ENCODE data around the gene DDX20. TPM values are rescaled to one million over a fixed set of nuclear protein-coding genes. Genes with fewer than 3 reads are reported as not detected.
A peak's percentile ranks its signal among the peaks of the same experiment; 100 is the strongest.
"Not testable (repeated sequence)": the region's sequence is repeated elsewhere in the genome, so short reads cannot be mapped to it uniquely, and the experiment has no call there.

DDX20 gene
- total RNA-seq, 1 donor from 2014 or later, result 26.1 TPM

DNA sequence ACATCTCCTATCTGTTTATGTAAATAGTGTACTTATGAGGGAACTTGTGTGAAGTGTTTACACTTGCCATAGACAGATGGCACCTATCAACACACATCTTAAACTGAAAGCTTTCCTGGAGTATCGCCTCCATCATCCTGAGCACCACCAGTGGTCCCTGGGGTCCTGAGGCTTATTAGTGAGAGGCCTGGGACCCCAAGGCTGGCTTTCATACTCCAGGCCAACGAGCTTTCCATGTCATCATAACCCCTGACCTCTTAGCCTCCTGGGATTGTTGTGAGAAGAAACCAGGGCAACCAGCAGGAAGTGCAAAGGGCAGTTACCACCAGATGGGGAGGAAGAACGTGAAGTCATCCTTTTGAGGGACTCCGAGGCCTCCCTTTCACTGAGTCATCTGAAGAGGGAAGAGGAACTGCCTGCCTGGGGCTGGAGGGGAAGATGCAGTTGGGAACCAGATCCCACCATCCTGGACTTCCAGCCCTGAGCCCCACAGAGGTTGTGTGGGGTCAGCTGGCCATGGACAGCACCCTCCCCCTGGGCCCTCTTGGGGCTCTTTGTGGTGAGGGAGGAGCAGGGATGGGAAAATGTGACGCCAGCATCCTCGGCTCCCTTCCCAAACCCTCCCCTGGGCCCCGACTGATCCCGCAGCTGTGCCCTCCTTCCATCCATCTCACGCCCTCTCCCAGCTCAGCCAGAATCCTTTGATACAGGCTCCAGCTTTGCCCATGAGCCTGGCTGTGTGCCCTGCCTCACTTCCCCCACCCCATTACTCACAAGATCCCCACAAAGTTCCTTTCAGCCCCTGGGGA lies 22.3 kb upstream of the DDX20 start:
- DNase-seq (ENCODE audit: low spot score in 2 of 2) (peak in 1 of 2 donors; percentile 46), FAIRE-seq (no peak)

DNA sequence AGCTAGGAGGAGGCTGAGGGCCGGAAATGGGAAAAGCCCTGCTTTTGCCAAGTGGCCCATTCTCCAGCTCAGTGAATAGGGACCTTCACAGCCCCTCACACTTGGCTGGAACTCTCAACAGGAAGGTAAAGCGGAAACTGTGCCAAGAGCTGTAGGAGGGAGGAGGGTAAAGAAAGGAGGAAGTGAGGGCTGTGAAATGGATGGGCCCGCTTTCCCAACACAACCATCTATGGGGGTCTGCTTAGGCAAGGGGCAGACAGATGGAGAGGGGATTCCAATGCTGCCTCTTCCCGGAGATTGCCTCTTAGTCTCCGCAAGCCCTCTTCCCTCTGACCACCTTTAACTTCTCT lies 21.7 kb upstream of the DDX20 start:
- FAIRE-seq, result no peak

DNA sequence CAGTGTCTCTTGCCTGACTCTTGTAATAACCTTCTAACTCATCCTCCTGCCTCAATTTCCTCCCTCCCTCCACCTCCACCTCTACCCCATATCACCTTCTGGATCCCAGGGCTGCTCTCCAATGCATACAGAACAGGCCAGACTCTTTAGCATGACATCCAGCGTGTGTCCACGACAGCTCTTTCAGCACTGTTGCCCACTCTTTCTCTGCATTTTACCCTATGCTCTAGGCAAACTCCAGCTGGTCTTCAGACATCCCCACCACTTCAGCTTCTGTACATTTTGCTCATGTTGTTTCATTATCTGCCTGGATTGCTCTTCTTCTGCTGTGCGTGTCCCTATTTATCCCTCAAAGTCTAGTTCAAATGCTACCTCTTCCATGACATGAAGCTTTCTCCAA lies 21.3 kb upstream of the DDX20 start:
- DNase-seq (ENCODE audit: low spot score in 2 of 2), result no peak
- no peak for FAIRE-seq

More for the DNA sequence above, 21.7 kb upstream of the DDX20 start:
- no peak for DNase-seq (ENCODE audit: low spot score in 2 of 2)

DNA sequence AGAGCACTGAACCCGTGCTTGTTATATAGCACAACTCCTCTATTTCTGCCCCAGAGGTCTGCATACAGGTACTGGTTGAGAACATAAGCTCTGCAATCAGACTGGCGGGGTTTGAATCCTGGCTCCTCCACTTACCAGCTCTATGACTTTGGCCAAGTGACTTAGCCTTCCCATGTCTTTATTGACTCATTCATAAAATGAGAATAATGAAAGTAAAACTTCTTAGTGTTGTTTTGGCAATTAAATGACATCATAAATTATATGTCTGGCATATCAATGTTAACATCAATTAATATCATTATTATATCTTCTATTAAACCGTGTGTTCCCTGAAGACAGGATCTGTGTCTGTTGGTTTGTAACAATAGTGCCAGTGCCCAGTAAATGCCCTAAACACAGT lies 20.8 kb upstream of the DDX20 start:
- DNase-seq (ENCODE audit: low spot score in 2 of 2), result no peak
- FAIRE-seq, result no peak

DNA sequence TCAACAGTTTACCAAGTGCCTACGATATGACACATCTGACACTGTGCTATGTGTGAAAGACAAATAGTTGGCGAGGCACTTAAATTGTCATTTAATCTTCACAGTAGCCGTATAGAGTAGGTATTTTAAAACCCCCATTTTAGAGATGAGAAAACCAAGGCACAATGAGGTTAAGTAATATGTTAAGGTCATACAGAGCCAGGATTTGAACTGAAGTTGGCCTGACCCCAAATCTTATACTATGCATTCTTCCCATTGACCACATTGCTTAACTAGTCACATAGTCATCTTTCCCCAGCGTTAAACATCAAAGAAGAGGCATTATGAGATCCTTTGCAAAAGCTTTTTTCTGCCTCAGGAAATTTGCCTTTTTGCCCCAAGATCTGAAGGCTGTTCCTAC lies 20.4 kb upstream of the DDX20 start:
- no peak for DNase-seq (ENCODE audit: low spot score in 2 of 2)
- no peak for FAIRE-seq

DNA sequence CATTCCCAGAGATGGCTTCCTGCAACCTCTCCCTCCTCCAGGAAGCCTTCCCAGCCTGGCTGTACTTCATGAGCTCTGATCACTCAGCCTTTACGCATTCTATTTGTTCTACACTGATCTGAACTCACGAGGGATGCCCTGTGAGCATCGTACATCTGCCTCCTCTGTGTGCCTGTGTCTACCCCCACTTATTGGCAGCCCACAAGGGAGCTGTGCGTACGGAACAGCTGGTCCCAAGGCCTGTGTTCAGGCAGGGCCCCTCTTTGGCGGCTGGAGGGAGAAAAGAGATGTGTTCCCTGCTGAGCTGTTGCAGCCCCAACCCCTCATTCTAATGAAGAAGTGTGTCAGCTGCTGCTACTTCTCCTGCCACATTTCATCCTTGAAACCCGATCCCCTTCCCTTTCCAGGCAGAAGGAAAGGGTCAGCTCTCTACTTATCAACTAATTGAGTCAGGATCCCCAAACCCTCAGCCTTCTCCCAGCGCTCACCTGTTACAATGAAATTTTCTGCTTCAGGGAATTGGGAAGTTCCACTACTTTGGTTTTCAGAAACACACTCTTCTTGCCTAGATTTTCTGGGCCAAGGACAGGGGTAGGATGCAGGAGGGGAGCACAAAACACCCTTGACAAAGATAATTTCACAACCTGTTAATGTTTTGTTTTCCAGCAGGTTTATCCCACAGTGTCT lies 19.7 kb upstream of the DDX20 start:
- FAIRE-seq (no peak), DNase-seq (ENCODE audit: low spot score in 2 of 2) (no peak)

DNA sequence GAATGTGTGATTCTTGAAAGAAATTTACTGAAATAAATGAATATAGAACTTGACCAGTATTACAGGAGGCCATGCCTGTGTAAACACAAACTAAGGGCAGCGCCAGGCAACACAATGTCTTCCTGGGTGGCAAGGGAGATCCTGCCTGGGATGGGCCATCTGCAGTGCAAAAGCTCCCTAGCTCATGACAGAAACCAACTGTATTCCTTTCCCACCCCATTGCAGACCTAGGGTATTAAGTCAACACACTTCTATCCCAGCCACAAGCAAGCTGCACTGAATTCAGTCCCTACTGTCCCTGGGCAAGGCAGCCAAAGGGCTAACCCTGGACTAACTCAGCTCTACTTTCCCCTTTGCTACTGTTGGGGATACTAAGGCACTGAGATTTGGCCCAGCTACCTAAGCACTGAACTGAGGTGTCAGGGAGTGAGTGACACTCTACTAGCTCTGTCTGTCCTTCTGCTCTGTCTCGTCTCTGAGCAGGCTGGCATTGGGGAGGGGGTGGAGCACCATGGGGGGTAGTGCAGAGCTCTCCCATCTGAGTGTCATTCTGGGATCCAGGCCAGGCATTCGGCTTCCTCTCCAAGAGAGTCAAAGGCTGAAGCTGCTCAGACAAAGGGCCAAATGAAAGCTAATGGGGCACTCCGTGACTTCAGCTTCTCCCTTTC lies 19.0 kb upstream of the DDX20 start:
- FAIRE-seq, result no peak
- peak in 1 of 2 donors; percentile 42 for DNase-seq (ENCODE audit: low spot score in 2 of 2)

DNA sequence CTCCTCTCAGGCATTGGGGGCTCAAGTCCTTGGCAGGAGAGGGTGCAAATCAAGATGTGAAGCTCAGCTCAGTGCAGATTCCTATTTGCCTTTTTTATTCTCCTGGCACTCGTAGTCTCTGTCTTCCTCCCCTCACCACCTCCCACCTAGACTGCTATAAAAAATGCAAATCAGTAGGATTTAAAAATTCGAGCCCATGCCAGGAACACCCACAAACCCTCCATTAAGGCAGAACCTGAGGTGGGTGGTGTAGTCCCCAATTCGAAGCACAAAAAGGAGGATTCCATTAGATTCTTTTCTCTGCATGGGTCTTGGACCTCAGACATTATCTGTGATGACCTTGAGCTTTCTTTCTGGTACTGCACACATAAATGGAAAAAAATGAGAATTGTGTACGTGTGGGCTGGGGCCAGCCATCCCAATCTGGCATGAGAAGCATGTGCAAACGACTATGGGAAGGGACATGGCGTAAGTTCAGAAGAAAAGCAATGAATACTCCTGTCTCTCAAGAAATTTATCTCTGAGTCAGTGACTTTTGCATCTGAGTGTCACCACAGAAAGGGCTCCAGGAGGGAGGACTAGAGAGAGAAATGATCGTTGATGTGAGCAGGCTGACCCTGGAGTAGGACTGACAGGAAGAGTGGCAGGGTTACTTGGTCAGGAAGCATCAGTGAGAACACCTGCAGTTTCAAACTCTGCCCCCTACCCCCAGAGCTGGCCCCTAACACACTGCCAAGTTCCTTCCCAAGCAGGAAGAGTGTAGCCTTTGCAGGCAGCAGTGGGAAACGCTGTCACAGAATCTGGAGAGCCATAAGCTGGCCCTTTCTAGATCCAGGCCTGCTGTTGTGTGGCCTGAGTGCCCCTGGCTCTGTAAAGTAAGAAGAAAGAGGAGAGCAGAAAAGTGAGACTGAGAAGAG lies 18.2 kb upstream of the DDX20 start:
- FAIRE-seq (no peak), DNase-seq (ENCODE audit: low spot score in 2 of 2) (no peak)

DNA sequence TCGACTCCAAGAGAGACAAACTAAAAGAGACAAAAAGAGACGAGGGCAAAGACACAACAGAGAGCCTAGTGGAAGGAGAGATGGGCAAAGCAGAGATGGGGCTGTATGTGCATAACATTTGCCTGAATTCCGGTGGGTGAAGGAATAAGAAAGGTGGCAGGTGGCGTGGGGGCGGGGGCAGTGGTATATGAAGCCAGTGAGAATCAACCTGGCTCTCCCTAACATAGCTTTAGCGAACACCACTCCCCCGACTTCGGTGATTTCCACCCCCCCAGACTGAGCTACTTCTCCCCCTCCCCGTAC lies 17.6 kb upstream of the DDX20 start:
- FAIRE-seq (no peak), DNase-seq (ENCODE audit: low spot score in 2 of 2) (no peak)

DNA sequence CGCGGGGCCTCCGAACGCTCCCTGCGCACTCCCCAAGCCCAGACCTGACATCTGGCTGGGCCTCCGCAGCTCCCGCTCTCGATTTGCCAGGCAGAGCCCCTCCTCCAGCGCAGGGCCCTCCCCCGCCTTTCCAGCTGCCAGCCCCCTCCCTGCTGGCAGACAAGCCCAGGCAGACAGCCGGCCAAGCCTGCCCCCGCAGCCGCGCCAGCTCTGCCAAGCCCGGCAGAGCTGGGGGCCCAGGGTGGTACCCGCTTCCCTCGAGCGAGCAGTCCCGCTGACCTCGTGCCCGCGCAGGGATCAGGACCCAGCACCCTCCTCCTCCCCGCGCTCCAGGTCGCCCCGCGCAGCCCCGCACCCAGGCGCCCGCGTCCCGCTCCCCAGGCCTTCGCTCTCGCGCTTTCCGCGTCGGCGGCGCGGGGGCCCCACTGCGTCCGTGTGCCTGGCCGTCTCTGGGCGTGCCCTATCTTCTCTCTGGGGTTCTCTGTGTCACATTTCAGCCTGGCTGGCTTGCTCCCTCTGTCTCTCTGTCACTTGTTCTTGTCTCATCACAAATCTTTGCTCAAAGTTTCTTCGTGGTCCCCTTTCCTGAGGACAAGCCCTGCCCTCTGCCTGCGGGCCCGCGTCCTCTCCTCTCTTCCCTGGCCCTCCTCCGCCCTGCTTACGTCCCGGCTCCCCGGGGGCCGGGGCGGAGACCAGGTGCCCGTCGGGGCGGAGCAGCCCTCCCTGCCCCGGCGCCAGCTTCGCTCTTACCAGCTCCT lies 17.1 kb upstream of the DDX20 start:
- FAIRE-seq, result no peak

DNA sequence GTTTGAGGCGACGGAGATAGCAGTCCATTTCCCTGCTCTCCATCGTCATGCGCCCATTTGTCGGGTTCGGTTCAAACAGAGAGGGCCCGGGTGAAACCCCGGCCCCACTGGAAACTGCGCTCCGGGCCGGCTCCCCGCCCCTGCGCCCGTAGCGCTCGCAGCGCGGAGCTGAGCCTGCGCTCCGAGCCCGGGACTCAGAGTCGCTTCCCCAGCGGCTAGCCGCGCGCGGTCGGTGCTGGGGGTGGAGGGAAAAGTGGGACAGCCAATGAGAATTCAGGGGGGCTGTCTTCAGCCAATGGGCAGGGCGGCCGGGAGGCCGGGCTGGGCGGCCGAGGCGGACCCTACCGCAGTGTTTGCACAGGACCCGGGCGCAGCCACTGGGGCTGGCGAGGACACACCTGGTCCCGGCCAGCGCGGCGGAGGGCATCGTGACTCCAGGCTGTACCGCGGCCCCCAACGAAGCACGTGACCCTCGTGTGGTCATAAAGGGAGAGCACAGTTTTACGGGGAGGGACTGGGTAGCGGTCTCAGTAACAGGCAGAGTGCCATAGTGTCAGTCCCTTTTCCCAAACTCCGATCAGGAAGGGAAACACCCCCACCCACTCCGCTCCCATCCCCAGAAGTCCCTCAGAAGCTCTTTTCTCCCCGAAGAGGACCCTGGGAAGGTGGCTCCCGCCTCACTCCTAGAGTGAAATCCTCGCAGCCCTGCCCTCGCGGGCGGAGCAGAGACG lies 16.3 kb upstream of the DDX20 start, which contains the start of gene INKA2:
INKA2 (minus strand) TSS at position 202 of the 731 bp plus-strand sequence; CDS start at position 49, 153 bp downstream.
- FAIRE-seq (no peak), DNase-seq (ENCODE audit: low spot score in 2 of 2) (peak; percentile 80 to 84)

More for the DNA sequence above, 17.1 kb upstream of the DDX20 start:
- DNase-seq (ENCODE audit: low spot score in 2 of 2), result peak; percentile 54 to 63

DNA sequence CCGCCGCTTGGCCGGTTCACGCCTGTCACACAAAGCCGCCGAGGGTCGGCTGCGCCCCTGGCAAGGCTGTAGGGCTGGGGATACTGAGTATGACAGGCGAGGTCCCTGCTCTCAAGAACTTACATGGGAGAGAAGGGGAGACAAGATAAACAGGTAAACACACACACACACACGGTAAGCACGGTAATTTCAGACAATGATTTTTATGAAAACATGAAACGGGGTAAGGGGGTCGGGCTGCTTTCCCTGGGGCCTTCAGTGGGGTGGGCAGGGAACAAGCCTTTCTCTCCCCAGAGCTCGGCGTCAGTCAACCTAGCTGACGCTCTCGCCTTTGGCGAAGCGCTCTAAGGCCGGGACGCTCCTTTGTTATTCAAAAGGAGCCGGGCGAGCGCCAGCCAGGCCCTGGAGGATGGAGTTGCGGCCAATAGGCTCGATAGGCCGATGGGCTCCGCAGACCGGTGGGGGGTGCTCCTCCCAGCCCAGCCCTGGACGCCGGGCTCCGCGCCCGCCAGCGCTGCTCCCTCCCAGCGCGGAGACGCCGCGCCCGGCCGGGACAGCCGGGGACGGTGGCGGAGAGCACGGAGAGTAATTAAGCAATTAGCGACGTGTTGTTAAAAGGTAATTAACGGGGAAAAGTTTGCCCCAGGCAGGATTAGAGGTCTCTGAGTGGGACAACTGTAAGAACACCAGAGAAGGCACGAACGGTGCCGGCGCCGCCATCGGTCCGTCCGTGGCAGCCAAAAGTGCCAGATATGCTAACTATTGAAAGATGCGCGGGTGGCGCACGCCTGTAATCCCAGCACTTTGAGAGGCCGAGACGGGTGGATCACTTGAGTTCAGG lies 15.6 kb upstream of the DDX20 start:
- FAIRE-seq (no peak), DNase-seq (ENCODE audit: low spot score in 2 of 2) (peak; percentile 61 to 62)

DNA sequence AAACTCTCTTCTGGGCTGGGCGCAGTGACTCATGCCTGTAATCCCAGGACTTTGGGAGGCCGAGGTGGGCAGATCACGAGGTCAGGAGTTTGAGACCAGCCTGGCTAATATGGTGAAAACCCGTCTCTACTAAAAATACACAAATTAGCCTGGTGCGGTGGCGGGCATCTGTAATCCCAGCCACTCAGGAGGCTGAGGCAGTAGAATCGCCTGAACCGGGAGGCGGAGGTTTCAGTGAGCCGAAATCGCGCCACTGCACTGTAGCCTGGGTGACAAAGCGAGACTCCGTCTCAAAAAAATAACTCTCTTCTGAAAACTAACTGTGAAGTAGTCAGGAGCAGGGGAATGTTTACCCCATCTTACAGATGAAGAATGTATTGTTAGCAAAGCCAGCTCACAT lies 13.4 kb upstream of the DDX20 start:
- DNase-seq (ENCODE audit: low spot score in 2 of 2); FAIRE-seq: not testable (repeated sequence)

DNA sequence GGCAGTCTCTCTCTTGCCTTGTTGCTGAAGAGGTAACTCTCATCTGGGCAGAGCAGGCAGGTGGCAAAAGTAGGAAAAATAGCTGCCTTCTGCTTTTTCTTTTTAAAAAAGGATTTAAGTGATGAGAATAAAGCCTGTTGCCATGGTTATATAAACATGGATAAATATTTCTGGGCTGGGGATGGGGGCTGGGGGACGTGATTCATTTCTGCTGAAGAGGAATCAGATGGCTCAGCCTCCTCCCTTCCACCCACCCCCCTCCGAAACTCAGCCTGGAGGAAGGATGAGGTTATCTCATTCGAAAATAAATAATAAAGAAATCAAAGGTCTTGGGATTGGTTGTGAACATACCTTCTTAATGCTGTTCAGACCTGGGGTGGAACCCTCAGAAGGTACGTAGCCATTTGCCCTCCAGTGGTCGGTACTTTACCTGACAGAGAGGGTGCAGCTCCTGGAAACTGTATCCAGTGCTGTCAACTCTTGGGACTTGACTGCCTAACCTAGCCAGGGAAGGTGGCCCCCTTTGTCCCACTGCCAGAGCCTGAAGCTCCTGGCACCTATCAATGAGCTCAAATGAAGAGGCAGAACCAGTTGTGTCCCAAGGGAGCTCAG lies 12.7 kb upstream of the DDX20 start:
- FAIRE-seq (no peak), DNase-seq (ENCODE audit: low spot score in 2 of 2) (no peak)

DNA sequence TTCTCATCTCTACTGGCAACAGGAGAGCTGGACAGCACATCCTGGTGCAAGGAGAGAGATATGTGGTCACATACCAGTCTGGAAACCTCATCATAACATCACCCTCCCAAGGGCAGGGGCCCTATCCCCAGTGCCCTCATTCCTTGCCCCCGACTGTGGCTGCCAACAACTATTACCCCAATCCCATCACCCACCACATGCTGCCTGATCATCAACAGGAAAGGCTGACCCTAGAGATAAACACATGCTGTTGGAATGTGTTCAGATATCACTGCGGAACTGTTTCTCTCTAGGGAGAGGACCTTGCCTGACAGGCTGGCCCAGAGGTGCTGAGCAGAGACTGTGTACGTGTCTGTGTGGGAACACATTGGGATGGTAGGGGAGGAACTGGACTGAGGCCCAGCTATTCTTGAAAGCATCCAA lies 12.0 kb upstream of the DDX20 start:
- FAIRE-seq (no peak), DNase-seq (ENCODE audit: low spot score in 2 of 2) (no peak)

DNA sequence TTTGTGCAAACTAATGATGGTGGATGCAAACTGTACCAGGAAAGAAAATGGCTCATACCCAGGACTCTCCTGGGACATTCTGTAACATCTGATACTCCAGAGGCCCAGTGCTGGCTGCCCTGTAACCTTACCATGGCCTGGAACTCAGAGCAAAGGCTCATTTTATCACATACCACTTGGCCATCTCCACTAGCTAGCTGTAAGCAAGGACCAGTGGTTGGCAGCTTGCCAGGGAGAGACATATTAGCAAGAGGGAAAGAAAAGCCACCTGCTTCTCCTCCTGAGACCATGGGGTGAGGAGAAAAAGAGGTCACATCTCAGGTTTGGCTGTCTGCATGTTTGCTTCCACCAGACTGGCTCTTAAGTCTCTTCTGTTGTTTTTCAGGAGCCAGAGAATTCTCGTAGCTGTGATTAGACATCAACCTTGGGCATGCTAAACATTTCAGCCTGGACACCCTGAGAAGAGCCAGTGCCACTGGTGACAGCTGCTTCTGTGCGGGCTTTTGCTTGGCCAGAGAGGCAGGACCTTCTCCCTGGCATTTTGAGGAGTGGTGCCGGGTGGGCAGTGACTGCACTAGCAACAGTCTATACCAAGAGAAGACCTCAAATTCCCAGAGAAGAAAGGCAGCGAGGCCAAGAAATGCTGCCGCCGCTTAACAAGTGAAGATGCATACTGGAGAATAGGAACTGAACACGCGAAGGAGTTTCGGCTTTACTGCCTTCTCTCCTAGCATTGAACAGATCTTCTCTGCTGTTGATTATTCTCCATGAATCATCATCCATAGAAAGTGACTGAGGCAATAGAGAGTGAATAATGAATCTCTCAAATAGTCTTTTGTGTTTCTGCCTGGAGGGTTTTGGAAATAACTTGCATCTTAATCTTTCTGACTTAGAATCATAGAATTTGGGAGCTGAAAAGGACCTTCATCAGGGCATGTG lies 9.8 kb upstream of the DDX20 start:
- FAIRE-seq, result no peak
- no peak for DNase-seq (ENCODE audit: low spot score in 2 of 2)

DNA sequence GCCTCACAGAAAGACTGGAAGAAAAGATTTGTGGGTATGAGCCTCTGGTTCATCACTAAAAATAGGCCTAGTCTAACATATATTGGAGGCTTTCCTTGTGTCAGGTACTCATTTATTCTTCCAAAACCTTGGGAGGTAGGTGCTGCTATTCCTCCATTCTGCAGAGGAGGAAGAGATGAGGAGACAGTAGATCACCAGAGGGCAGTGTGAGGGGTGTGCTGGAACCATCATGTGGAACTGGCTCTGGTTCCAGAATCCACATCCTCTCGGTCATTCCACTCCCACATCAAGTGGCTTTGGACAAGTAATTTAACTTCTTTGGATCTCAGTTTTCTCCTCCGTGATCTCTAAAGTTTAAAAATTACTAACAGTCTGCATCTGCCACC lies 9.1 kb upstream of the DDX20 start:
- DNase-seq (ENCODE audit: low spot score in 2 of 2), result no peak
- no peak for FAIRE-seq
